GM12878 (cell line): ENCODE results near the gene RRAS. TPM values are rescaled to one million over a fixed set of nuclear protein-coding genes. Genes with fewer than 3 reads are reported as not detected.

Experiments
- ATF3 ChIP-seq: IDR thresholded peaks from 2 replicates; pipeline ENCODE4 v1.6.1; 2011; ENCODE audit warnings: low read depth, mild to moderate bottlenecking, low read length, moderate library complexity, borderline replicate concordance; ENCODE audit errors: extremely low read depth
- BCL11A ChIP-seq: IDR thresholded peaks from 2 replicates; pipeline ENCODE4 v1.6.1; 2011; ENCODE audit warnings: low read depth, low read length
- BMI1 ChIP-seq: fragments of 450-650 bp; IDR thresholded peaks from 2 replicates; pipeline ENCODE4 v1.6.1; 2016; ENCODE audit warnings: mild to moderate bottlenecking, moderate library complexity, borderline replicate concordance
- CBX5 ChIP-seq: sonication (generic); IDR thresholded peaks from 2 replicates; pipeline ENCODE4 v1.6.1; 2016; ENCODE audit warnings: low read depth, moderate library complexity, mild to moderate bottlenecking, inconsistent platforms
- HCFC1 ChIP-seq: fragments of 150-350 bp; IDR thresholded peaks from 2 replicates; pipeline ENCODE4 v1.6.1; 2014; ENCODE audit warnings: low read length
- KLF5 ChIP-seq: fragments of 450-650 bp; IDR thresholded peaks from 2 replicates; pipeline ENCODE4 v1.6.1; 2014; ENCODE audit warnings: mild to moderate bottlenecking; ENCODE audit not compliant: partially characterized antibody
- NFIC ChIP-seq: IDR thresholded peaks from 2 replicates; pipeline ENCODE4 v1.6.1; 2012; ENCODE audit warnings: low read depth, mild to moderate bottlenecking, inconsistent platforms, low read length, moderate library complexity
- RELB ChIP-seq: fragments of 450-650 bp; IDR thresholded peaks from 2 replicates; pipeline ENCODE4 v1.6.1; 2017; ENCODE audit warnings: low read depth, mild to moderate bottlenecking, moderate library complexity
- SIX5 ChIP-seq: IDR thresholded peaks from 2 replicates; pipeline ENCODE4 v1.6.1; 2011; ENCODE audit warnings: mild to moderate bottlenecking, low read depth, low read length, moderate library complexity; ENCODE audit not compliant: severe bottlenecking
- SMARCA5 ChIP-seq: fragments of 450-650 bp; IDR thresholded peaks from 2 replicates; pipeline ENCODE4 v1.6.1; 2017; ENCODE audit warnings: mild to moderate bottlenecking
- SMC3 ChIP-seq: IDR thresholded peaks from 2 replicates; pipeline ENCODE4 v1.6.1; 2011; ENCODE audit warnings: low read length, improper control_type of control experiment, borderline replicate concordance
- SREBF1 ChIP-seq: IDR thresholded peaks from 2 replicates; pipeline ENCODE4 v1.6.1; 2012; ENCODE audit warnings: mild to moderate bottlenecking, low read length
- TARDBP ChIP-seq: IDR thresholded peaks from 2 replicates; pipeline ENCODE4 v1.6.1; 2016; ENCODE audit warnings: borderline replicate concordance
- polyA plus RNA-seq, 11 experiments: library from polyadenylated mRNA; depleted of rRNA in 4 of 11; unstranded in 6 of 11; stranded (reverse) in 5 of 11; fragments of >200 nt; fragmentation: Nextera tagmentation in 4 of 11; fragmentation: Illumina TruSeq in 1 of 11; extraction: Ambion mirVana in 4 of 11; extraction: Trizol in 1 of 11; gene quantifications; 1 replicate in 1 of 11; 2 replicates in 10 of 11; pipeline versions ENCODE4 v1.2.1 to v1.2.3, GENCODE V29; 2011 to 2016; ENCODE audit warnings: inconsistent platforms in 2 of 11, missing spikeins in 2 of 11, low read depth in 1 of 11
- total RNA-seq, 4 experiments: library from RNA; depleted of rRNA in 3 of 4; stranded (reverse); fragments of >200 nt in 3 of 4; fragmentation: Illumina TruSeq in 1 of 4; extraction: Trizol in 1 of 4; gene quantifications; 2 replicates each; pipeline versions ENCODE4 v1.2.1 to v1.2.3, GENCODE V29; 2013 to 2021
- TF ChIP-seq, protein P1 (sequence below): IDR thresholded peaks from 2 replicates; pipeline ENCODE4 v1.6.1; 2012; ENCODE audit warnings: improper control_type of control experiment, low read depth, low read length; ENCODE audit not compliant: insufficient replicate concordance
- TF ChIP-seq, protein P2 (sequence below): fragments of 450-650 bp; conservative IDR thresholded peaks from 2 replicates; pipeline ENCODE4 v1.6.1; 2017; ENCODE audit warnings: mild to moderate bottlenecking, moderate library complexity
- TF ChIP-seq, protein P3 (sequence below): fragments of 150-350 bp; IDR thresholded peaks from 2 replicates; pipeline ENCODE4 v1.6.1; 2016; ENCODE audit warnings: low read depth, low read length

RRAS gene
- total and polyA plus RNA-seq, 10 of the 15 experiments (the other 5 are each of a cell fraction or from before 2014, with no cell fraction given): 0.24 to 5.8 (median 1.8) TPM

GRCh38 chr19:49664171-49665035, 24.5 kb upstream of the RRAS start (continued):
- TF ChIP-seq, protein P1, sequence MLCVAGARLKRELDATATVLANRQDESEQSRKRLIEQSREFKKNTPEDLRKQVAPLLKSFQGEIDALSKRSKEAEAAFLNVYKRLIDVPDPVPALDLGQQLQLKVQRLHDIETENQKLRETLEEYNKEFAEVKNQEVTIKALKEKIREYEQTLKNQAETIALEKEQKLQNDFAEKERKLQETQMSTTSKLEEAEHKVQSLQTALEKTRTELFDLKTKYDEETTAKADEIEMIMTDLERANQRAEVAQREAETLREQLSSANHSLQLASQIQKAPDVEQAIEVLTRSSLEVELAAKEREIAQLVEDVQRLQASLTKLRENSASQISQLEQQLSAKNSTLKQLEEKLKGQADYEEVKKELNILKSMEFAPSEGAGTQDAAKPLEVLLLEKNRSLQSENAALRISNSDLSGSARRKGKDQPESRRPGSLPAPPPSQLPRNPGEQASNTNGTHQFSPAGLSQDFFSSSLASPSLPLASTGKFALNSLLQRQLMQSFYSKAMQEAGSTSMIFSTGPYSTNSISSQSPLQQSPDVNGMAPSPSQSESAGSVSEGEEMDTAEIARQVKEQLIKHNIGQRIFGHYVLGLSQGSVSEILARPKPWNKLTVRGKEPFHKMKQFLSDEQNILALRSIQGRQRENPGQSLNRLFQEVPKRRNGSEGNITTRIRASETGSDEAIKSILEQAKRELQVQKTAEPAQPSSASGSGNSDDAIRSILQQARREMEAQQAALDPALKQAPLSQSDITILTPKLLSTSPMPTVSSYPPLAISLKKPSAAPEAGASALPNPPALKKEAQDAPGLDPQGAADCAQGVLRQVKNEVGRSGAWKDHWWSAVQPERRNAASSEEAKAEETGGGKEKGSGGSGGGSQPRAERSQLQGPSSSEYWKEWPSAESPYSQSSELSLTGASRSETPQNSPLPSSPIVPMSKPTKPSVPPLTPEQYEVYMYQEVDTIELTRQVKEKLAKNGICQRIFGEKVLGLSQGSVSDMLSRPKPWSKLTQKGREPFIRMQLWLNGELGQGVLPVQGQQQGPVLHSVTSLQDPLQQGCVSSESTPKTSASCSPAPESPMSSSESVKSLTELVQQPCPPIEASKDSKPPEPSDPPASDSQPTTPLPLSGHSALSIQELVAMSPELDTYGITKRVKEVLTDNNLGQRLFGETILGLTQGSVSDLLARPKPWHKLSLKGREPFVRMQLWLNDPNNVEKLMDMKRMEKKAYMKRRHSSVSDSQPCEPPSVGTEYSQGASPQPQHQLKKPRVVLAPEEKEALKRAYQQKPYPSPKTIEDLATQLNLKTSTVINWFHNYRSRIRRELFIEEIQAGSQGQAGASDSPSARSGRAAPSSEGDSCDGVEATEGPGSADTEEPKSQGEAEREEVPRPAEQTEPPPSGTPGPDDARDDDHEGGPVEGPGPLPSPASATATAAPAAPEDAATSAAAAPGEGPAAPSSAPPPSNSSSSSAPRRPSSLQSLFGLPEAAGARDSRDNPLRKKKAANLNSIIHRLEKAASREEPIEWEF: no peak
- TF ChIP-seq TARDBP (no peak), BCL11A (no peak), SREBF1 (0 out of 2 replicates have a peak, but pooled peaks have one; percentile 54), BMI1 (no peak), SMARCA5 (peak; percentile 31; the same call in 1 of the 2 replicates), HCFC1 (peak; percentile 11; the same call in 1 of the 2 replicates), CBX5 (no peak), SIX5 (no peak), ATF3 (no peak), RELB (no peak), KLF5 (no peak), NFIC (no peak), SMC3 (no peak)
- TF ChIP-seq, protein P2, sequence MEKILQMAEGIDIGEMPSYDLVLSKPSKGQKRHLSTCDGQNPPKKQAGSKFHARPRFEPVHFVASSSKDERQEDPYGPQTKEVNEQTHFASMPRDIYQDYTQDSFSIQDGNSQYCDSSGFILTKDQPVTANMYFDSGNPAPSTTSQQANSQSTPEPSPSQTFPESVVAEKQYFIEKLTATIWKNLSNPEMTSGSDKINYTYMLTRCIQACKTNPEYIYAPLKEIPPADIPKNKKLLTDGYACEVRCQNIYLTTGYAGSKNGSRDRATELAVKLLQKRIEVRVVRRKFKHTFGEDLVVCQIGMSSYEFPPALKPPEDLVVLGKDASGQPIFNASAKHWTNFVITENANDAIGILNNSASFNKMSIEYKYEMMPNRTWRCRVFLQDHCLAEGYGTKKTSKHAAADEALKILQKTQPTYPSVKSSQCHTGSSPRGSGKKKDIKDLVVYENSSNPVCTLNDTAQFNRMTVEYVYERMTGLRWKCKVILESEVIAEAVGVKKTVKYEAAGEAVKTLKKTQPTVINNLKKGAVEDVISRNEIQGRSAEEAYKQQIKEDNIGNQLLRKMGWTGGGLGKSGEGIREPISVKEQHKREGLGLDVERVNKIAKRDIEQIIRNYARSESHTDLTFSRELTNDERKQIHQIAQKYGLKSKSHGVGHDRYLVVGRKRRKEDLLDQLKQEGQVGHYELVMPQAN: 0 out of 2 replicates have a peak, but pooled peaks have one; percentile 59
- TF ChIP-seq, protein P3, sequence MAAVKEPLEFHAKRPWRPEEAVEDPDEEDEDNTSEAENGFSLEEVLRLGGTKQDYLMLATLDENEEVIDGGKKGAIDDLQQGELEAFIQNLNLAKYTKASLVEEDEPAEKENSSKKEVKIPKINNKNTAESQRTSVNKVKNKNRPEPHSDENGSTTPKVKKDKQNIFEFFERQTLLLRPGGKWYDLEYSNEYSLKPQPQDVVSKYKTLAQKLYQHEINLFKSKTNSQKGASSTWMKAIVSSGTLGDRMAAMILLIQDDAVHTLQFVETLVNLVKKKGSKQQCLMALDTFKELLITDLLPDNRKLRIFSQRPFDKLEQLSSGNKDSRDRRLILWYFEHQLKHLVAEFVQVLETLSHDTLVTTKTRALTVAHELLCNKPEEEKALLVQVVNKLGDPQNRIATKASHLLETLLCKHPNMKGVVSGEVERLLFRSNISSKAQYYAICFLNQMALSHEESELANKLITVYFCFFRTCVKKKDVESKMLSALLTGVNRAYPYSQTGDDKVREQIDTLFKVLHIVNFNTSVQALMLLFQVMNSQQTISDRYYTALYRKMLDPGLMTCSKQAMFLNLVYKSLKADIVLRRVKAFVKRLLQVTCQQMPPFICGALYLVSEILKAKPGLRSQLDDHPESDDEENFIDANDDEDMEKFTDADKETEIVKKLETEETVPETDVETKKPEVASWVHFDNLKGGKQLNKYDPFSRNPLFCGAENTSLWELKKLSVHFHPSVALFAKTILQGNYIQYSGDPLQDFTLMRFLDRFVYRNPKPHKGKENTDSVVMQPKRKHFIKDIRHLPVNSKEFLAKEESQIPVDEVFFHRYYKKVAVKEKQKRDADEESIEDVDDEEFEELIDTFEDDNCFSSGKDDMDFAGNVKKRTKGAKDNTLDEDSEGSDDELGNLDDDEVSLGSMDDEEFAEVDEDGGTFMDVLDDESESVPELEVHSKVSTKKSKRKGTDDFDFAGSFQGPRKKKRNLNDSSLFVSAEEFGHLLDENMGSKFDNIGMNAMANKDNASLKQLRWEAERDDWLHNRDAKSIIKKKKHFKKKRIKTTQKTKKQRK: no peak
